ES-I3 (cell line): ENCODE data around the gene PALLD.

Experiments used
- H3K36me3 ChIP-seq: 2 replicates; pipeline ENCODE4 v1.6.1; 2013; ENCODE audit warnings: mild to moderate bottlenecking, low read length, control low read depth, moderate library complexity; ENCODE audit not compliant: insufficient read depth
- H3K4me1 ChIP-seq: 2 replicates; pipeline ENCODE4 v1.6.1; 2013; ENCODE audit warnings: mild to moderate bottlenecking, control low read depth, low read length; ENCODE audit not compliant: insufficient read depth
- H3K9ac ChIP-seq: 2 replicates; pipeline ENCODE4 v1.6.1; 2013; ENCODE audit warnings: low read depth, mild to moderate bottlenecking, low read length, moderate library complexity
- H3K9me3 ChIP-seq: 2 replicates; pipeline ENCODE4 v1.6.1; 2013; ENCODE audit warnings: mild to moderate bottlenecking, low read length, moderate library complexity; ENCODE audit not compliant: control insufficient read depth, insufficient read depth

Gene PALLD

DNA sequence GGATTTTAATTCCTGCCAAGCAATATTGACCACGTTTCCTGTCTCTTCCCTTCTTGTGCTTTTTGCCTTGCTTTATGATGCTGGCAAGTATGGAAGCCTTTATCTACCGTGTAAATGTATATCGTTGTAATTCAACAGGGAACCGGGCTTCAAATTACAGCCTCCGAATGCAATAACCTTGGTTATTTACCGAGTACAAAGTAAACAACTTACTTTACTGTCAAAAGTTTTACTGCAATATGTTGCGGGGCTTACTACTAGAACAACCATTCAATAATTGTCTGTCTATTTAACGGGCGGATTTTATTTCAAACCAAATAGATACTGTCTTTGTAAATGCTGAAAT lies 73.1 kb downstream of the PALLD start:
- no peaks in the 10 kb centered on the region for H3K36me3 ChIP-seq
- no peaks in the 10 kb centered on the region for H3K4me1 ChIP-seq
- no peaks in the 10 kb centered on the region for H3K9me3 ChIP-seq
- H3K9ac ChIP-seq = no peak overlapping the region

DNA sequence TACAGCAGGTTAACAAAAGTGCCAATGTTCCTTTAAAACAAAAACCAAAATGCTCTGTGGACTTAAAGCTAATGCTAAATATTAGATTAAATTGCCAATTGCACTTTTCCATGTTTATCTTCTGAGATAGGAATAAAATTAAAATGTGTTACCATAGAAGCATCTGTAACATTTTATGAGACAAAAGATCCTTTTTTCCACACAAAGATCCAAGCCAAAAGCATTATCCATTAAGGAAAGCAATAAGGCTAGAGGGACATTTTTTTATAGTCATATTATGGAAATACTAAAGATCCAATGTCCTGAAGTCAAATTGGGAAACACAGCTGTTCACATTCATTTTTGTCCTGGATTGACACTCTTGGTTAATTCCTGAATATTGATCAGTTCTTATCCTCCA lies 73.6 kb downstream of the PALLD start:
- Histone ChIP-seq H3K9ac (no peak overlapping the region), H3K4me1 (no peaks in the 10 kb centered on the region), H3K9me3 (no peaks in the 10 kb centered on the region), H3K36me3 (no peaks in the 10 kb centered on the region)

GRCh38 chr4:168572002-168572401 lies 75.2 kb downstream of the PALLD start:
- no peak overlapping the region for H3K9ac ChIP-seq
- no peaks in the 10 kb centered on the region for H3K4me1 ChIP-seq
- H3K9me3 ChIP-seq = no peaks in the 10 kb centered on the region
- H3K36me3 ChIP-seq = no peaks in the 10 kb centered on the region

DNA sequence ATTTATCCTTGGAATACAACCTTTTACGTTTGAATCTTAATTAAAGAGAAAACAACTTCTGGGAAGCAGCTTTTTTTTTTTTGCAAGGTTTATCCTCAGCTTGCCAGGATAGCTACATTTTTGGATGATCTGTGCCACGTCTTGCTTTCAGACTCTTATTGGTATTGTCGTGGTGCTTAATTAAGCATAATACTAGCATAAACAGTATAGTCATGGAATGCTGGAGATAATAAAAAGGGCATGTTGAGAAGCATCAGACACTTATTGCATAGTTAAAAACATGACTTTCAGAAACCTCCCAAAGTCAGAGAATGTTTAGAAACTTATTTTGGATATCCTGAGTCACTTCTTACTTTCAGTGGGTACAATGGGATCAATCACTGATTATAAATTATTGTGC lies 77.0 kb downstream of the PALLD start:
- H3K9ac ChIP-seq = no peak overlapping the region
- H3K9me3 ChIP-seq = 0 out of 2 replicates have a peak, but pooled peaks cover 3% of the 10 kb centered on the region
- no peaks in the 10 kb centered on the region for H3K36me3 ChIP-seq
- H3K4me1 ChIP-seq = no peaks in the 10 kb centered on the region

DNA sequence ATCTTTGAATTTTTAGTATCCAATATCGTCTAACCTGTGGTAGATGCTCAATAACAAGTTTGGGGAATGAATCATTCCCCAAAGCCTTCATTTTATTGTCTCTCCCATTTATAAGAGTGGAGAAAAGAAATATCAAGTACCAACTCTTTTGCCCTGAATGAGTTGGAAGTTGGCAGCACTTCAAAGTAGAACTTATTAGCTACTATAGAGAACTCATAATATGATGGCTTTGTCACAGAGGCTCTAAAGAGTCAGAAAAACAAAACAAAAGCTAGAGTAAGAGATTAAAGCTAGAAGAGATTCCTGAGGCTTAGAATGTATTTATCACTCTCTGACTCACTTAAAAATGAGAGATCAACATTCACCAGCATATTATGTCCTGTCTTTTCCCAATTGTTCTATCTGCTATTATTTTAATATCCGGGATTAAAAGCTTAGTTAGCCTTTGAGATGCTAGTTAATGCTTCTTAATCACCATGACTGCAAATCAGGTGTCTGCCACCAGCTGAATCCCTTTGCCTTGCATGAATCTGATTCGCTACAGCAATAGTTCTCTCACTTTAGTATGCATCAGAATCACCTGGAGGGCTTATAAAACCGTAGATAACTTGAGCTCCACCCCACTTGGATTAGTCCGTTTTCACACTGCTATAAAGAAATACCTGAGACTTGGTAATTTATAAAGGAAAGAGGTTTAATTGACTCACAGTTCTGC lies 77.9 kb downstream of the PALLD start:
- Histone ChIP-seq H3K9me3 (0 out of 2 replicates have a peak, but pooled peaks cover 3% of the 10 kb centered on the region), H3K9ac (no peak overlapping the region), H3K36me3 (no peaks in the 10 kb centered on the region), H3K4me1 (no peaks in the 10 kb centered on the region)

- Histone ChIP-seq H3K9me3 (0 out of 2 replicates have a peak, but pooled peaks cover 3% of the 10 kb centered on the region), H3K36me3 (no peaks in the 10 kb centered on the region), H3K9ac (no peak overlapping the region), H3K4me1 (no peaks in the 10 kb centered on the region)
Observed at GRCh38 chr4:168575473-168575872, 78.6 kb downstream of the PALLD start.

- H3K36me3 ChIP-seq = no peaks in the 10 kb centered on the region
- no peaks in the 10 kb centered on the region for H3K4me1 ChIP-seq
- H3K9ac ChIP-seq = no peak overlapping the region
- H3K9me3 ChIP-seq = peaks cover 7% of the 10 kb centered on the region; the same call in 1 of the 2 replicates
Observed at GRCh38 chr4:168577624-168578023, 80.8 kb downstream of the PALLD start.

- H3K4me1 ChIP-seq = no peaks in the 10 kb centered on the region
- no peak overlapping the region for H3K9ac ChIP-seq
- H3K36me3 ChIP-seq = no peaks in the 10 kb centered on the region
- peaks cover 7% of the 10 kb centered on the region; the same call in 1 of the 2 replicates for H3K9me3 ChIP-seq
Observed at GRCh38 chr4:168580228-168580627, 83.4 kb downstream of the PALLD start.

GRCh38 chr4:168584321-168584771 lies 87.5 kb downstream of the PALLD start:
- H3K9ac ChIP-seq = no peak overlapping the region
- no peaks in the 10 kb centered on the region for H3K36me3 ChIP-seq
- peaks cover 11% of the 10 kb centered on the region; the same call in 1 of the 2 replicates for H3K4me1 ChIP-seq
- peaks cover 4% of the 10 kb centered on the region; the same call in 1 of the 2 replicates for H3K9me3 ChIP-seq

- Histone ChIP-seq H3K9ac (no peak overlapping the region), H3K4me1 (peaks cover 11% of the 10 kb centered on the region; the same call in 1 of the 2 replicates), H3K36me3 (no peaks in the 10 kb centered on the region), H3K9me3 (peaks cover 4% of the 10 kb centered on the region; the same call in 1 of the 2 replicates)
Observed at GRCh38 chr4:168585168-168586091, 88.6 kb downstream of the PALLD start.

DNA sequence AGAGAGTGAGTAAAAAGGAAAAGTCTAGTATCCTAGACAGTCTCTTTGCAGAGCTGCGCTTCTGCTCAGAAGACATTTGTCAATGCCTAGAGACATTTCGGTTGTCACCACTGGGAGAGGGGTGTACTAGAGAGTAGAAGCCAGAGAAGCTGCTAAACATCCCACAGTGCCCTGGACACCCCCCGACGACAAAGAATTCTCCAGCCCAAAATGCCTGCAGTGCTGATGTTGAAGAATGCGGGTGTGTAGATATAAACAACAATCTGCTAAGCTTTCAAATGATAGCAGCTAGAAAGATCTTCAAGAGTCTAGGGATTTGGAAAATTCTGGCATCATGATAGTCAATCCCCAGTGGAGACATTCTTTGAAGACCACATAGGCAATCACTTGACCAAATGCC lies 90.1 kb downstream of the PALLD start:
- Histone ChIP-seq H3K9ac (no peak overlapping the region), H3K4me1 (peaks cover 11% of the 10 kb centered on the region; the same call in 1 of the 2 replicates), H3K36me3 (no peaks in the 10 kb centered on the region), H3K9me3 (no peaks in the 10 kb centered on the region)

DNA sequence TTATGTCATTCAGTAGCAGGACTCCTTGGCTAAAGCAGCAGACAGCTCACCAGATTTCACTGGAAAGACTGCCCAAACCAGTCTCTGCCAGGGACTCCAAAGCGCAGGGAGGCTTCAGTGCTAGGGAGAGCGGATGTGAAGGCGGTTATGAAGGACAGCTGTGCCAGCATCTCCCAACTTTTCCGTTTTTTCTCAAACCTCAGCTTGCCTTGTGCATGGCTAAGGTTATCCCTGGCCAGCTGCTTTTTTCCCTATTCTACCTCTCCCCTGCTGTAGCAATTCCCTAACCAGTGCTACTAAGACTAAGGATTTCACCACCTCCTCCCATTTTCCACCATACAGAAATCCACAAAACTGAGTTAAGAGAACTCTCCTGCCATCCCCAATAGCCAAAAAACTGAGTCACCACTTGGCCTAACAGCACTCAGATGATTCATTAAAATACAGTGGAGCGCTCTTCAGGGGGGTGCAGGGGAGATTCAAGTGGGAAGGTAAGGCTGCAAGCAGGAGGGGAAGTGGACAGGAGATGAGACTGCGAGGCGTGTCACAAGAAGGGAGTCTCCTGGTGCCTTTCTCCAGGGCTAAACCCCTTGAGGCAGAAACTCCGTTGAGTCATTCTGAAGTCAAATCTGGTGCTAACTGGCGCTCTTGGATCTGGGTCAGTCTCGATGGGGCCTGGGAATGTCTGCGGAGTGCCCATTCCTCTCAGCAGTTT lies 90.7 kb downstream of the PALLD start:
- Histone ChIP-seq H3K4me1 (peaks cover 11% of the 10 kb centered on the region; the same call in 1 of the 2 replicates), H3K9me3 (no peaks in the 10 kb centered on the region), H3K36me3 (no peaks in the 10 kb centered on the region), H3K9ac (no peak overlapping the region)

DNA sequence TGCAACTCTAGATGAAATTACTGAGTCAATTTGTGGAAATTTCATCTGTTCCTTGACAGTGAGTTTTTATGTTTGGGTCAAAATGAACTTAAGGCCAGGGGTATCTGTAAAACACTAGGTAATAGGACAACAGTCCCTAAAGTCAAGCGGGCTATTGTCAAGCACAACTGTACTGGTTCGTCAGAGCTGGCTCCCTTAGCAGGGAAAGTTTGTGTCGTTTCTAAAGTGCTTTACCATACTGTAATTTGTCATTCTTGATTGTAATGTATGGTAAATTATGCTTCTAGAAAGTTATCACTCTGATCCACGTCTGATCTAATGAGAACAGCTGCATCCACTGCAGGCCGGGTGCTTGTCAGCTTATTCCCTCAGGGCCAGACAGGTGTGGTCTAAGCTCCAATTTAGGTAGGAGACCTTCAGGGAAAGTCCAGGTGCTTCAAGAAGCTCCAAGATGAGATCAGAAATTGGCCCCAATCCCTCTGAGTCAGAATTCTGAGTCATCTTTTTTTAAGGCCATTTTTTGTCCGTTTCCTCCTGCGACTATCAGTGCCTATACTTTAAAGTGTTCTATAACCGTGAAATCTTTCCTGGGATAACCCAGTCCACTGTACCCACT lies 92.2 kb downstream of the PALLD start:
- Histone ChIP-seq H3K36me3 (no peaks in the 10 kb centered on the region), H3K4me1 (peaks cover 11% of the 10 kb centered on the region; the same call in 1 of the 2 replicates), H3K9ac (no peak overlapping the region), H3K9me3 (no peaks in the 10 kb centered on the region)

DNA sequence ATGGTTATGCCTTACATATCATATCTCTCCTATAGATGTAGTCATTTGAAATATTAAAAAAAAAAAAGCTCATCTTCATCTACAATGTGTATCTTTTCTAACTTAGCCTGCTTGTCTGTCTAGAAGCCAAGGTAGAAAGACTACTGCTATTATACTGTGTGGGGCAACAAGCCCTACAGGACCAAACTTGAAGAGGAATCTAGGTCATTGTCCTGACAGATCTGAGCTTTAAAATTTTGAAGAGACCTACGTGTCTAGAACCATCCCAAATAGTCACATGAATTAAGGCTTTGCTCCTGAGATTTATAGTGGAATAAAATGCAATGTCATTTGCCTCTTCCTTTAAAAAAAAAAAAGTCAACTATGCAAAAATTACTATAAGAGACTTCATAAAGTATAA lies 95.8 kb downstream of the PALLD start:
- Histone ChIP-seq H3K9me3 (no peaks in the 10 kb centered on the region), H3K4me1 (peaks cover 5% of the 10 kb centered on the region; the same call in 1 of the 2 replicates), H3K36me3 (no peaks in the 10 kb centered on the region), H3K9ac (no peak overlapping the region)
